HG03521 (cell line): ENCODE data around the gene LOXL1.

ENCODE experiments used
- ATAC-seq: cut with Tn5 transposase; IDR thresholded peaks from one replicate; pipeline ENCODE4 v1.9.1; 2021; ENCODE audit warnings: mild to moderate bottlenecking, moderate library complexity; ENCODE audit not compliant: unreplicated experiment

LOXL1 gene

DNA sequence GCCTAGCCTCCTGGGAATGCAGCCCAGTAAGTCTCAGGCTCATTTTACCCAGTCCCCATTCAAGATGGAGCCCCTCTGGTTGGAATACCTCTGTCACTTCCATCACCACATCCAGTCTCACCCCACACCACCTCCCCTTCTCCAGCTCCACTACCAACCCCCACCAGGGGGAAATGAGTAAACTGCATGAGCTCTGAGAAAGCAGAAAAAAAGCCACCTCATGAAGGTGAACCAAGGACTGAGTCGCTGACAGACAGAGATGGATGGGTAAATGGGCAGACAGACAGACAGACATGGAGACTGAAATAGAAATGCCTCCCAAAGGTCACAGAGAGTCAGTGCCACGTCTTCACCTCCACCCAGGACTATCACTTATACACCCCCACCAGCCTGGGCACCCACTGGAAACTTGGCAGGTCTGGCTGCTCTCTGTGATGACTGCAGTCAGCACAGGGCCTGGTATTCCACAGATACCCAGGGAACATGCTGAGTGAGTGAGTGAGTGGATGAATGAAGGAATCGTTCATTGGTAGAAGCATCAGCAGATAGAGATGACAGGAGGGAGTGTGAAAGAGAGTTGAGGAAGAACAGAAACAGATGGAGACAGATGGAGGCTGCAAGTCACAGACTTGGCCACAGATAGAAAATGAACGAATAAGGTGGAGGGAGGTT is 4.9 kb upstream of the LOXL1 start:
- no peak for ATAC-seq

- ATAC-seq: no peak
These were observed 3.8 kb upstream of the LOXL1 start for GRCh38 chr15:73922186-73923151.

DNA sequence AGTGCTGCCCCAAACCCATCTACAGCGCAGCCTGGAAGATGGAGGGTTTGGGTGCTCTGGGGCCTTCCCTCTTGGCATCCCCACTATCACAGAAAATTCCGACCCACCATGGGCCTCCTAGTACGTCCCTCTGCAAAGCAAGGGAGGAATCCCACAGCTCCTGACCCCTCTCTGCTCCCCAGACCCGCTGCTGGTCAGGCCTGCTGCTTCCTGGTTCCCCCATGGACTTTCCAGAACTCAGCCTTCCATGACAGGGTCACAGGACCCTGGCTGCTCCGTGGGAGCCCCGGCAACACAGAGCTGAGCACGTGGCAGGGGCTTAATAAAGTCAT is 3.1 kb upstream of the LOXL1 start:
- no peak for ATAC-seq

DNA sequence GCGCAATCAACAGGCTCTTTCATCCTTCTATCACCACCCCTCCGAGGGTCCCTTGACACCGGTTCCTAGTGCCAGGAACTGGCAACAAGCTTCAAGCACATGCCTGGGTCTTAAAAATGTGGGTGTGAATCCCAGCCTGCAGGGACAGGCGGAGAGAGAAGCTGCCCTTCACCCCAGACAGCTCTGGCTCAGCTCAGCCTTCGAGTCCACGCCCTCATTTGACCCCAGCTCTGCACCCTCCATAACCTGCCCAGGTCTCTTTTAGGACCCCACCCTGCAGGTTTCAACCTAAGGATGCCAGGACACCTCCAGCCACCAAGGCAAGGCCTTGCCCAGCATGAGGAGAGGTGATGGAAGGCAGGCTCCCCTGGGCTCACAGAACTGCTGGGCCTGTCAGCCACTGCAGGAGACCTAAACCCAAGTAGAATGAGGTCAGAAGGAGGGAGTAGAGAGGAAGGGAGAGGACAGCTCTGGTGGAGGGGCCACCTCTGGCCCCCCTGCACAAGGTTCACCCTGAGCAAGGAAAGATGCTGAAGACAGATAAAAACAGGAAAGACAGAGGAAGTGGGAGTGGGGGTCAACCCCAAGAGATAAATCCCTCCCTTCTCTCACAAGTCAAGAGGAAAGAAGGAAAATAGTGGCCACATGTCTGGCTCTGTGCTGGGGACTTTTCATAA is 2.6 kb upstream of the LOXL1 start:
- no peak for ATAC-seq

GRCh38 chr15:73924171-73924921 is 1.9 kb upstream of the LOXL1 start:
- no peak for ATAC-seq

DNA sequence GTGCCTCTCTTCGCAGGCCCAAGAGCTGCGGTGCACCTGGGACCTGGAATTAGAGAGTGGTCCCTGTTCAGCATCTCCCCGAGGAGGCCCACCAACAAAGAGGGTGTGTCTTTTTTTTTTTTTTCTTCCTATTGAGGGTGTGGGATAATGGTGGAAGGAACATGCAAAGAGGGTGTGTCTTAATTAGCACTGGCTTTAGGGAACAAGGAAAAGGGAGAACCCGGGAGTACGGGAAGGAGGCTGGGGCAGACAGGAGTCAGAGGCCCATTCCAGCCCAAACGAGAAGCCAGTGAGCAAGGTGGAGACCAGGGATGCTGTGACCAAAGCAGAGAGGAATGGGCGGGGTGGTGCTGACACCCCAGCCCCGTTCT is 429 bp upstream of the LOXL1 start:
- no peak for ATAC-seq

GRCh38 chr15:73927003-73927475 is 777 bp downstream of the LOXL1 start:
- ATAC-seq: no peak

DNA sequence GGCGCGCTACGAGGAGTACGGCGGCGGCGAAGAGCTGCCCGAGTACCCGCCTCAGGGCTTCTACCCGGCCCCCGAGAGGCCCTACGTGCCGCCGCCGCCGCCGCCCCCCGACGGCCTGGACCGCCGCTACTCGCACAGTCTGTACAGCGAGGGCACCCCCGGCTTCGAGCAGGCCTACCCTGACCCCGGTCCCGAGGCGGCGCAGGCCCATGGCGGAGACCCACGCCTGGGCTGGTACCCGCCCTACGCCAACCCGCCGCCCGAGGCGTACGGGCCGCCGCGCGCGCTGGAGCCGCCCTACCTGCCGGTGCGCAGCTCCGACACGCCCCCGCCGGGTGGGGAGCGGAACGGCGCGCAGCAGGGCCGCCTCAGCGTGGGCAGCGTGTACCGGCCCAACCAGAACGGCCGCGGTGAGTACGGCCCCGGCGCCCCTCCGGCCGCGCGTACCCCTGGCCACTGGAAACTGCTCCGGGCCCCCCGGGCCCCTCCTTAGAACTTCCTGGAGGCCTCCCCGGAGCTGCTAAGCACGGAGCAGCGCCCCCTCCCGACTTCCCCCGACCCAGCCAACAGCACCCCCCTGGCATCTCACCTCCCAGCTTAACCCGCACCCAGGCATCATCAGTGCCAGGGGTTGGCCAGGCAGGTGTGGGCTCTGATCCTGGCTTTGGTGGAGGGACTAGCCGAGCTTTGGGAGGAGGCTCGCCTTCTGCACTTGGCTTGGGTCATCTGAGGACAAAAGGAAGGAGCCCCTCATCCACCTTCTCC is 1.4 kb downstream of the LOXL1 start:
- no peak for ATAC-seq

DNA sequence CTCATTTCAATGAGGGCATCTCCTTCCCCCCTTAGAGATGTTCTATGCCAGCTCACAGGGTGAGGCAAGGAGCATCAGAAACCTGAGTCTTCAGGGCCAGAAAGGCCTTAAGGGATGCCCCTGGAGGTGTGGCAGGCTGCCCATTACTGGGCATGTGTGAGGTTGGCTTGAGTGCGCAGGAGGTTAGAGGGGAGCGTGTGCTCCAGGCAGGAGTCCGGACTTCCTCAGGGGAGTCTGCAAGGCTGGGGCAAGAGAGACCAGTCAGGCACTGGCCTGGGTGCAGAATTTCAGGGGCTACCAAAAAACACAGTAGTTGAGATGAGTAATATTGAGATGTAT is 1.9 kb downstream of the LOXL1 start:
- no peak for ATAC-seq

GRCh38 chr15:73928971-73929627 is 2.8 kb downstream of the LOXL1 start:
- no peak for ATAC-seq

- no peak for ATAC-seq
These were observed 4.1 kb downstream of the LOXL1 start for GRCh38 chr15:73930371-73930770.

- ATAC-seq: no peak
These were observed 4.6 kb downstream of the LOXL1 start for GRCh38 chr15:73930790-73931281.

DNA sequence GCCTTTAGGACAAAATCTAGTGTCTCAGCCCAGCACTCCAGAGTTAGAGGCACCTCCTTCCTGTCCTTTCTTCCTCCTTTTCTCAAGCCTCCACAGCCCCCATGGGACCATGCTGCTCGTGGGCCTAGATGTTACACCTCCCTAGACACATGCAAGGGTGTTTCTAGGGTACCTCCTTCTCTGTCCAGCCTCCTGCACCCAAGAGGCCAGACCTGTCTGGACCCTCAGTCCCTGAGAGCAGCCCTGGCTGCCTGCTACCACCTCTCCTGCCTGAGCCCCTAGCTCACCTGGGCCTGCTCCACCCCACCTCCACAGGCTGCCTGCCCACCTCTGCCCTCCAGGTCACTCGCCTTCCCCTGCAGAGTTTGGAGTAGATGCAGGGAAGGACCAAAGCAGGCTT is 5.2 kb downstream of the LOXL1 start:
- ATAC-seq: no peak

DNA sequence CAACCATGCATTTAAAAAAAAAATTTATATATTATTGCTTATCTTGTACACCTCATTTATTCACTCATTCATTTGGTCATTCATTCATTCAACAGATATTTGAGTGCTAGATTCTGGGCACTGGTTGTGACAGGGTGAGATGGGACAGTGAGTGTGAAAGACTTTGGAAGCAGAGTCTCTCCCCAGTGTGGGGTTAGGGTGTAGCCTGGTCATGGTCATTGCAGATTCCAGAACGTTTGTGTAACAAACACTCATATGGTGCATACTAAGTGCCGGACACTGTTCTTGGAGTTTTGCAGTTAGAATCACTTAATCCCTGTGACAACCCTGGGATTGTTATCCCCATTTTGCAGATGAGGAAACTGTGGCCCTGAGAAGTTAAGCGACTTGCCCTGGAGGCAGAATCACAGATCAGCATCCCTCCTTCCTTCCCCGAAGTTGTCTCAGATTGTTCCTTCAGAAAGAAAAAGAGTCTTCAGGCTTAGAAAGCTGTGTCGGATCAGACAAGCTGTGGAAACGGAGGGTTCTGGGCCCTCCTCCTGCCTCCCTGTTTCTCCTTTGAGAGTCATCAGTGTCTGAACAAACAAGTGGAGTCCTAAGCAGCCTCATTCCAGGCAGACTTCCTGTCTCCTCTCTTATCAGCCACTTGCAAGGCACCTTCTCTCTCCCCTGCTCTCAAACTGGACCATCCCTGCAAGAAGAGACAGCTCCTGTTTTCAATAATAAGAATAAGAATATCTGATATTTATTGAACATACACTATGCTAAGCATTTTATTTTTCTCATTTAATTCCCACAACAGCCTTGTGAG is 6.3 kb downstream of the LOXL1 start:
- ATAC-seq: no peak

DNA sequence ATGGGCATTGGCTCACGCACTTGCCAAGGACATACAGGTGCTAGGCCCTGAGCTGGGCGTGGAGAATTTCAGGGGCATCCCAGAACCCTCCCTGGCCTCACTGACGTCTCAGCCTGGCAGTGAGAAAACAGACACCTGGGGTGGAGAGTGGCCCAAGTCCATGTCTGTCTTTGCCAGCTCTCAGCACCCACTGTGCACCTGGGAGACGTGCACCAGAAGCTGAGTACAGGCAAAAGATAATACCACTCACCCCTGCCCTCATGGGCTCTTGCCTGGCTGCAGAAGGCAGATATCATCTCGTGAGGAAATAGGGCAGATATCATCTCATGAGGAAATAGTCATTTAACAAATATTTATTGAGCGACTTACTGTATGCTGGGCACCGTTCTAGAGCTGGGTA is 8.0 kb downstream of the LOXL1 start:
- no peak for ATAC-seq

GRCh38 chr15:73935547-73935946 is 9.3 kb downstream of the LOXL1 start:
- ATAC-seq: no peak

GRCh38 chr15:73936181-73936580 is 9.9 kb downstream of the LOXL1 start:
- no peak for ATAC-seq

DNA sequence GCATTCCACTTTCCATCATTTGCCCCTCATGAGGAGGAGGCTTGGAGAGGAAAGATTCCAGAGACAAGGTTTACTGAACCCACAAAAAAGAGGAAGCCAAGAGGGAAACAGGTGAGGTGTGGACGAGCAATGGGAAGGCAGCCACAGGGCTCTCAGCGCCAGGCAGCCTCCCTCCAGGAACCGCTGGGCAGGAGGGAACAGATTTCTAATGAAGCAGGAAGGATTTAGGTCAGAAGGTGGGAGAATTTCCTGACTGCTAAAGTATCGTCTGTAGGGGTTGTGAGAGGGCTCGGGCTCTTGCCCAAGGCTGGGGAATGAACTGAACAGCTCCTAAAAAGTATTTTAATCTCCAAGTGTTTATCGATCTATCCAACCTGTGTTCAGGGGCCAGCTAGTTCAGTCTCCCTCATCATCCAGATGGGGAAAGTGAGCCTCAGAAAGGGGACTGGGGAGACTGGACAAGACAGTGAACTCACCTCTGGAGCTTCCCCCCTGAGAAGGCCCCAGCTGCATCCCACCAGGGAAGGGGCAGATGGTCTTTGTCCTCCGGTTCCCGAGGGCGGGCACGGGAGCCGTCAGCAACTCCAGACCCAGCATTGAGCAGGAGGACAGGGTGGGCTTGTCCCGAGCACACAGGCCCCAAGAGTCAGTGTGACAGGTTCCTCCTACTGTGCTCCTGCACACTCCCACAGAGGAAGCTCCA is 10.5 kb downstream of the LOXL1 start:
- no peak for ATAC-seq
